AG09309 (cell line): Measurements from ENCODE around the gene SDK1.

ENCODE experiments used
- DNase-seq: peaks from one replicate; pipeline ENCODE4 v3.0.0-alpha.2; 2010; ENCODE audit warnings: low read depth
- H3K4me3 ChIP-seq: 2 replicates; pipeline ENCODE4 v1.5.1; 2011; ENCODE audit warnings: mild to moderate bottlenecking, low read depth, low read length, moderate library complexity; ENCODE audit not compliant: control insufficient read depth
- CTCF ChIP-seq: IDR thresholded peaks from 2 replicates; pipeline ENCODE4 v1.5.1; 2011; ENCODE audit warnings: mild to moderate bottlenecking, low read depth, low read length, inconsistent platforms; ENCODE audit not compliant: insufficient read depth, control insufficient read depth; ENCODE audit errors: missing control alignments

The SDK1 gene

DNA sequence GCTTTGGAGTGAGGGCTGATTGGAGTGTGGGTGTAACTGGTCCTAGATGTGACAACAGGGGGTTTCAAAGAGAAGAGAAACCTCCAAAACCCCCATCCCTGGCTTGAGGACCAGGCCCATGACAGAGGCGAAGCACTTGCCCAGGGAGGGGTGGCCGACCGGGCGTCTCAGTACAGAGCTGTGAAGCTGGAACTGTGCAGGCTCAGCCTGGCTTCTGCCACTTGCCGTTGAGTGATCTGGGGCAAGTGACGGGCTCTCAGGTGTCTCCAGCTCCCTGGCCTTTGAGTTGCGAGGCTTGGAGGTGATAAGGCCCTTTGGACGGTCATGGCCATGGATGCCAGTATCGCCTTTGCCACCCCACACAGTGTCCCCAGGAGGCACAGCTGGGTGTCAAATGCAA is 849.7 kb downstream of the SDK1 start:
- no peak overlapping the region for H3K4me3 ChIP-seq
- no peak for DNase-seq
- TF ChIP-seq CTCF, result no peak

GRCh38 chr7:4151524-4151923 is 850.5 kb downstream of the SDK1 start:
- TF ChIP-seq CTCF, result no peak
- DNase-seq, result no peak

DNA sequence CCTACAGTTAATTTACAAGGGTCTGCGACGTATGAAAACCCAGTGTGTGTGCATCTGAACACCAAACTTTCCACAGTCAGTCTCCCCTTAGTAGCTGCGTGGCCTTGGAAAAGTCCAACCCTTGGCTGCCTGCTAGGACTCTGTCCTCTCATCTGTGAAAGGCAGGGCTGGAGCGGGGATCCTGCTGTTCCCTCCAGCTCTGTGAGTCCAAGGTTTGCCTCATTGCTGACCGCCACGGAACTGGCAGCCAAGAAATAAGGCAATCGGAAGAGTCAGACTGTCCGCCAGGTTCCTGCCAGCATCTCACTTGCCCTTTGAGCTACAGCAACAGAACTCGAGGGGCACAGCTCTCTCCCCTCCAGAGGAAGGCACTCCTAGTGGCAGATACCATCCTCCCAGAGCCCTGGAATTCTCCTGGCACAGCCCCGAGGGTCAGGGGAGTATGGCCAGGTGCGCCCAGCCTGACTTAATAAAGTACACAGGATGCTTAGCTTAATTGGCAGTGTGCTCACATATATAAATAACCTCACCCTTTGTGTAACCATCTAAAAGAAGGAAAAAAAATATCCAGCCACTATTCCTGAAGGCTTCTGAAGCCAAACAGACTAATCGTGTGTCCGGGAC is 851.0 kb downstream of the SDK1 start:
- DNase-seq, result no peak
- TF ChIP-seq CTCF, result no peak
- H3K4me3 ChIP-seq, result no peak overlapping the region

More at GRCh38 chr7:4151524-4151923, 850.5 kb downstream of the SDK1 start:
- H3K4me3 ChIP-seq, result no peak overlapping the region

- no peak for DNase-seq
- H3K4me3 ChIP-seq, result no peak overlapping the region
- no peak for TF ChIP-seq CTCF
Measured at GRCh38 chr7:4154882-4155535, 854.0 kb downstream of the SDK1 start.

DNA sequence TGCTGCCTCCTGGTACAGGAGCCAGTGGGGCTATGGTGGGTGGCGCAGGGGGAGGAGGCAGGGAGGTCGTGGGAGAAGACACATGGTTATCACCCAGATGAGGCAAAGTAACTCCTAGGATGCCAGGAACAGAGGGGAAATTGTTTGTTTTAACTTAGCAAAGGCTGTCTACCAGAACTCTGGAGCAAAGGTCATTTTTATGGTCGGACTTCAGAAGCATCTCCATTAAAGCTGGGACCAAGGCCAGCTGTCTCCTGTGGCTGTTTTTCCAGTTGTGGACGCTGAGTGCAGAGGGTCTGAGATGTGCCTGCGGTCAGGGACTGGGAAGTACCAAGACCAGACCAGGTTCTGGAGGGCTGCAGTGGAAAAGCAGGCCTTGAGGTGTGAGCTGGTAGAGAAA is 855.1 kb downstream of the SDK1 start:
- H3K4me3 ChIP-seq, result no peak overlapping the region
- TF ChIP-seq CTCF, result no peak
- DNase-seq, result no peak

DNA sequence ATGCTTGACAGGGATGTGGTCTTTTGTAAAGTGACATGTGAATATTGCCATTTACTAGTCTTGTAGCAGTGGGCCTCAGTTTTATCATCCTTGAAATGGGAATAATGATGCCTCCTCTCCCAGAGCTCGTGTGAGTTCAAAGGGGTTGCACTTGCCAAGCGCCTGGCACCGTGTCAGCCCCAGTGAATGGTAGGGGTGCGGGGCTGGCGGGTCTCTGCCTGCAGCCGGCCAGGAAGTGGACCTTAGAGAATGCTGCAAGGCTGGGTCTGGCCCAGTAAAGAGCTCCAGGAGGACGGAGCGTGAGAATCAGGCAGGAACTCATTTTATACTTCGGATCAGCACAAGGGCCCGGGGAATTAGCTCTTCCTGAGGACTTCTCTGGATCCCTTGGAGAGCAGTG is 856.6 kb downstream of the SDK1 start:
- no peak for TF ChIP-seq CTCF
- no peak overlapping the region for H3K4me3 ChIP-seq
- DNase-seq, result no peak
